CD14-positive monocyte (primary cell): ENCODE data around the gene CD40LG. TPM values are rescaled to one million over a fixed set of nuclear protein-coding genes. Genes with fewer than 3 reads are reported as not detected.

Experiments used
- DNase-seq, 3 donors: peaks; one replicate each; pipeline ENCODE4 v3.0.0-alpha.2; 2011 to 2022
- H2AFZ ChIP-seq: 2 replicates; pipeline ENCODE4 v1.6.0; 2012; ENCODE audit warnings: mild to moderate bottlenecking, low read depth, low read length, inconsistent platforms; ENCODE audit not compliant: insufficient read depth, poor library complexity, severe bottlenecking
- H3K27ac ChIP-seq, 2 donors: 1 replicate in 1 of 2; 2 replicates in 1 of 2; pipeline ENCODE4 v1.5.1; 2012 to 2013; ENCODE audit warnings: low read length in 2 of 2, control low read depth in 1 of 2, inconsistent platforms in 1 of 2, low read depth in 1 of 2, mild to moderate bottlenecking in 1 of 2
- H3K27me3 ChIP-seq, 2 donors: one replicate each; pipeline versions ENCODE4 v1.6.0 to v1.6.1; 2011 to 2013; ENCODE audit warnings: low read length in 2 of 2; ENCODE audit not compliant: control insufficient read depth in 2 of 2, insufficient read depth in 2 of 2
- H3K36me3 ChIP-seq, 2 donors: replicated peaks in 1 of 2; 1 replicate in 1 of 2; 2 replicates in 1 of 2; pipeline versions ENCODE4 v1.5.1 to v1.6.1; 2012 to 2013; ENCODE audit warnings: low read length in 2 of 2, control low read depth in 1 of 2, inconsistent platforms in 1 of 2, mild to moderate bottlenecking in 1 of 2; ENCODE audit not compliant: insufficient read depth in 2 of 2, control insufficient read depth in 1 of 2
- H3K4me1 ChIP-seq, 2 donors: 1 replicate in 1 of 2; 2 replicates in 1 of 2; pipeline versions ENCODE4 v1.5.1 to v1.6.1; 2012 to 2013; ENCODE audit warnings: low read length in 2 of 2, control low read depth in 1 of 2, inconsistent platforms in 1 of 2, mild to moderate bottlenecking in 1 of 2, moderate library complexity in 1 of 2; ENCODE audit not compliant: insufficient read depth in 2 of 2, control insufficient read depth in 1 of 2
- H3K4me2 ChIP-seq: replicated peaks from 2 replicates; pipeline ENCODE3; 2012; ENCODE audit warnings: low read length, moderate library complexity, mild to moderate bottlenecking; ENCODE audit not compliant: poor library complexity, severe bottlenecking; ENCODE audit errors: extremely low read depth
- H3K4me3 ChIP-seq, 3 experiments: fragments of 200-600 bp in 1 of 3; sonication (generic) in 1 of 3; replicated peaks in 1 of 3; 1 replicate in 2 of 3; 2 replicates in 1 of 3; pipeline ENCODE4 v1.5.1; 2011 to 2013; ENCODE audit warnings: low read length in 3 of 3, mild to moderate bottlenecking in 3 of 3, control low read depth in 2 of 3, low read depth in 2 of 3, inconsistent platforms in 1 of 3, moderate library complexity in 1 of 3
- H3K79me2 ChIP-seq: 2 replicates; pipeline ENCODE4 v1.6.0; 2012; ENCODE audit warnings: mild to moderate bottlenecking, control low read depth, inconsistent platforms, low read length, moderate library complexity; ENCODE audit not compliant: insufficient read depth
- H3K9ac ChIP-seq: 2 replicates; pipeline ENCODE4 v1.6.0; 2017; ENCODE audit warnings: low read length, mild to moderate bottlenecking; ENCODE audit not compliant: insufficient read depth, poor library complexity, severe bottlenecking
- H3K9me3 ChIP-seq, 2 donors: replicated peaks in 1 of 2; 1 replicate in 1 of 2; 2 replicates in 1 of 2; pipeline versions ENCODE4 v1.5.1 to v1.6.1; 2012 to 2013; ENCODE audit warnings: low read length in 2 of 2, control low read depth in 1 of 2; ENCODE audit not compliant: control insufficient read depth in 1 of 2, insufficient read depth in 1 of 2
- H4K20me1 ChIP-seq: 2 replicates; pipeline ENCODE4 v1.6.0; 2012; ENCODE audit warnings: mild to moderate bottlenecking, low read length, control low read depth, moderate library complexity; ENCODE audit not compliant: insufficient read depth
- H3K27ac Mint-ChIP-seq, 7 donors: one replicate each; pipeline ENCODE4 v1.8.0; 2020; ENCODE audit warnings: mild to moderate bottlenecking in 7 of 7, mixed read lengths in 7 of 7, moderate library complexity in 6 of 7, inconsistent platforms in 2 of 7
- H3K27me3 Mint-ChIP-seq, 3 donors: one replicate each; pipeline ENCODE4 v1.8.0; 2021 to 2022; ENCODE audit warnings: low read depth in 3 of 3, mild to moderate bottlenecking in 3 of 3, mixed read lengths in 3 of 3, moderate library complexity in 3 of 3, inconsistent platforms in 1 of 3
- H3K36me3 Mint-ChIP-seq, 2 donors: one replicate each; pipeline ENCODE4 v1.8.0; 2020; ENCODE audit warnings: mixed read lengths in 2 of 2, inconsistent platforms in 1 of 2, mild to moderate bottlenecking in 1 of 2
- H3K4me1 Mint-ChIP-seq: one replicate; pipeline ENCODE4 v1.8.0; 2020; ENCODE audit warnings: mild to moderate bottlenecking, mixed read lengths
- H3K4me3 Mint-ChIP-seq, 2 donors: one replicate each; pipeline ENCODE4 v1.8.0; 2020; ENCODE audit warnings: mild to moderate bottlenecking in 2 of 2, mixed read lengths in 2 of 2, moderate library complexity in 1 of 2
- H3K9me3 Mint-ChIP-seq, 7 donors: one replicate each; pipeline ENCODE4 v1.8.0; 2020 to 2022; ENCODE audit warnings: mixed read lengths in 7 of 7, mild to moderate bottlenecking in 6 of 7, moderate library complexity in 6 of 7, inconsistent platforms in 2 of 7
- CTCF ChIP-seq: fragments of 200-600 bp; IDR thresholded peaks from one replicate; pipeline ENCODE4 v1.8.0; 2022; ENCODE audit warnings: antibody characterized with exemption, mild to moderate bottlenecking
- WGBS: methylation state at CpG from one replicate; pipeline ENCODE4 v1.1.5; 2013; ENCODE audit warnings: missing lambda C conversion rate; ENCODE audit not compliant: insufficient coverage; 5-methylcytosine and 5-hydroxymethylcytosine counted together
- intact Hi-C, 2 donors: fragments of 100-400 bp; cut with micrococcal nuclease; formaldehyde crosslinking; loops; one replicate each; pipeline versions ENCODE4 v1.15.0 to v1.15.1; 2023
- polyA plus RNA-seq, 3 donors: library from polyadenylated mRNA; depleted of rRNA in 1 of 3; unstranded in 2 of 3; stranded (reverse) in 1 of 3; fragments of 300-500 nt in 2 of 3; fragments of >200 nt in 1 of 3; fragmentation: Illumina TruSeq in 2 of 3; gene quantifications; 1 replicate in 2 of 3; 2 replicates in 1 of 3; pipeline ENCODE4 v1.2.3, GENCODE V29; 2012 to 2021

Gene CD40LG
- polyA plus RNA-seq, 3 donors = 0.09 TPM; not detected in 2

DNA sequence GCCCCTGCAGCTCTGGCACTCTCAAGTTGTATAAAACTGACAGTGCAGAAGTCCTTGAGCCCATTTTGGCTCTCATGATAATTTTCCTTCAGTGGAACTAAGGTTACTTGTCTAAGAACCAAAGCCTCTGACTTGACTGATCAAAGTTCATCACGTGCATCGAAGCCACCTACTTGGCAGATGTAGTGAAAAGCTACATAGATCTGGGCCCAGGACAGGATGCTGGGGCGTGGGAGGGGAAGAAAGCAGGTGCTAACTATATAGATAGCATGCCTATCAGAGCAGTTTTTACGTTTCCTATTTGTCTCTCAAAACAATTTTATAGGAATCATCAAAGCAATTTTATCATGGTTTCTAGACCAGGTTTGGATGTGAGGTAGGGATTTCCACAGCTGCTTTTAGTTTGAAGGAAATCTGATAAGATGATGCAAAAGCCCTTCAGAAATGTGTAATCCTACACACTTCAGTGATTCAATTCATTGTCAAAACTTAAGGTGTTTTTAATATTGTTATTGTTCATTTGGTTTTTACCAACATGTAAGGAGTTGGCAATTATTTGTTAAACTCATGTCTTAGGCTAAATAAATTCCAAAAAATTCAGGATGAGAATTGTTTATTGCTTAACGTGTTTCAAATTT is 1.2 kb upstream of the CD40LG start:
- peaks cover 0 to 3% (median 1%) of the 10 kb centered on the region in 7 donors for H3K9me3 Mint-ChIP-seq
- peaks cover 0 to 6% (median 1%) of the 10 kb centered on the region in 3 donors for H3K27me3 Mint-ChIP-seq
- no peak overlapping the region for H3K27ac ChIP-seq
- no peaks in the 10 kb centered on the region for H3K4me1 ChIP-seq
- H3K27ac Mint-ChIP-seq = no peak overlapping the region
- no peak overlapping the region for H3K9ac ChIP-seq
- DNase-seq = no peak
- H3K4me1 Mint-ChIP-seq = peaks cover 10% of the 10 kb centered on the region
- H2AFZ ChIP-seq = no peak overlapping the region
- no peaks in the 10 kb centered on the region for H3K36me3 ChIP-seq
- no peak overlapping the region for H3K4me3 Mint-ChIP-seq
- no peaks in the 10 kb centered on the region for H3K27me3 ChIP-seq
- H3K9me3 ChIP-seq = no peaks in the 10 kb centered on the region
- H4K20me1 ChIP-seq = no peaks in the 10 kb centered on the region
- WGBS = no CpG with 5 or more reads among the region's 5 CpGs
- H3K4me3 ChIP-seq = no peak overlapping the region
- intact Hi-C loops = no loop called here
- TF ChIP-seq CTCF = no peak
- H3K36me3 Mint-ChIP-seq = peaks cover 0 to 3% of the 10 kb centered on the region in 2 donors
- no peaks in the 10 kb centered on the region for H3K79me2 ChIP-seq
- no peak overlapping the region for H3K4me2 ChIP-seq

DNA sequence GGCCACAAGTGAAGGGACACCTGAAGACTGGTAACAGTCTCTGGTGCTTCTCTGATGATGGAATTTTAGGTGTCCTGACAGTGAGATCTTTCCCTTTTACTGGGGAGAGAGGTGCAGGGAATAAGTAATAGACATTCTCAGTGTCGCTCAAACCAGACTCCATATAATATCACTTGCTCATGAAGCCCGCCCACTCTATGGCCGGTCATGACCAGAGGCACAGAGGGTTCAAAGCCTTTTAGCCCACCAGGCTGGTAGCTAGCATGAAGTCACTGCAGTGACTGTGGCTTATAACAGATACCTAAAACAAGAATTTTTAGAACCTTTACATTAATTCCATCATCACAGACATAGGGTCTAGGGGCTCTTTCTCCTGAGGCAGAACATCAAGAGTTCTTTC is 2.9 kb downstream of the CD40LG start:
- WGBS = no CpG with 5 or more reads among the region's 3 CpGs
- no peak overlapping the region for H3K4me3 ChIP-seq
- H3K4me3 Mint-ChIP-seq = no peak overlapping the region

More for the DNA sequence above, 2.9 kb downstream of the CD40LG start:
- intact Hi-C loops = no loop called here
- H3K9ac ChIP-seq = no peak overlapping the region
- H4K20me1 ChIP-seq = no peaks in the 10 kb centered on the region
- no peak for DNase-seq
- no peaks in the 10 kb centered on the region for H3K79me2 ChIP-seq
- no peak for TF ChIP-seq CTCF
- no peaks in the 10 kb centered on the region for H3K4me1 ChIP-seq
- H3K27me3 ChIP-seq = no peaks in the 10 kb centered on the region
- Mint-ChIP-seq H3K9me3 (peaks cover 0 to 2% (median 0%) of the 10 kb centered on the region in 7 donors), H3K27ac (no peak overlapping the region), H3K27me3 (peaks cover 0 to 4% (median 0%) of the 10 kb centered on the region in 3 donors), H3K4me1 (no peaks in the 10 kb centered on the region), H3K36me3 (peaks cover 4 to 7% of the 10 kb centered on the region in 2 donors)
- H3K9me3 ChIP-seq = no peaks in the 10 kb centered on the region
- no peak overlapping the region for H2AFZ ChIP-seq
- H3K27ac ChIP-seq = no peak overlapping the region
- no peak overlapping the region for H3K4me2 ChIP-seq
- no peaks in the 10 kb centered on the region for H3K36me3 ChIP-seq
